Osteocyte (in vitro differentiated cells): Measurements from ENCODE around the gene PDE4D. TPM values are rescaled to one million over a fixed set of nuclear protein-coding genes. Genes with fewer than 3 reads are reported as not detected.

ENCODE experiments used
- DNase-seq: peaks from one replicate; pipeline ENCODE4 v3.0.0; 2021; ENCODE audit warnings: mixed read lengths; ENCODE audit not compliant: unreplicated experiment; ENCODE audit errors: extremely low spot score
- H3K27ac Mint-ChIP-seq: one replicate; pipeline ENCODE4 v1.8.0; 2021; ENCODE audit warnings: mild to moderate bottlenecking, mixed read lengths; ENCODE audit not compliant: unreplicated experiment
- H3K27me3 Mint-ChIP-seq: one replicate; pipeline ENCODE4 v1.8.0; 2021; ENCODE audit warnings: mixed read lengths; ENCODE audit not compliant: unreplicated experiment
- H3K36me3 Mint-ChIP-seq: one replicate; pipeline ENCODE4 v1.8.0; 2021; ENCODE audit warnings: mixed read lengths; ENCODE audit not compliant: unreplicated experiment
- H3K4me1 Mint-ChIP-seq: one replicate; pipeline ENCODE4 v1.8.0; 2021; ENCODE audit warnings: mixed read lengths; ENCODE audit not compliant: unreplicated experiment
- H3K4me3 Mint-ChIP-seq: one replicate; pipeline ENCODE4 v1.8.0; 2021; ENCODE audit warnings: mild to moderate bottlenecking, moderate library complexity, mixed read lengths; ENCODE audit not compliant: unreplicated experiment
- H3K9me3 Mint-ChIP-seq: one replicate; pipeline ENCODE4 v1.8.0; 2021; ENCODE audit warnings: mixed read lengths; ENCODE audit not compliant: unreplicated experiment
- CTCF ChIP-seq: fragments of 200-600 bp; sonication (generic); IDR thresholded peaks from 2 replicates; pipeline ENCODE4 v1.5.0; 2021; ENCODE audit warnings: antibody characterized with exemption, mild to moderate bottlenecking, moderate library complexity
- total RNA-seq: library from RNA; stranded (reverse); gene quantifications from 2 replicates; pipeline ENCODE4 v1.2.1, GENCODE V29; 2021

The PDE4D gene
- total RNA-seq, 1 donor from 2014 or later = 24.2 TPM

- Mint-ChIP-seq H3K4me1 (peaks cover 8% of the 10 kb centered on the region), H3K27me3 (no peaks in the 10 kb centered on the region), H3K9me3 (no peaks in the 10 kb centered on the region), H3K36me3 (peaks cover 1% of the 10 kb centered on the region), H3K4me3 (no peak overlapping the region), H3K27ac (no peak overlapping the region)
- DNase-seq = no peak
- TF ChIP-seq CTCF = no peak
Measured at GRCh38 chr5:59346514-59346913, 547.0 kb downstream of the PDE4D start.

GRCh38 chr5:59342181-59342580 is 551.3 kb downstream of the PDE4D start:
- DNase-seq = no peak
- H3K36me3 Mint-ChIP-seq = no peaks in the 10 kb centered on the region
- no peaks in the 10 kb centered on the region for H3K9me3 Mint-ChIP-seq
- H3K4me3 Mint-ChIP-seq = no peak overlapping the region
- peaks cover 8% of the 10 kb centered on the region for H3K4me1 Mint-ChIP-seq
- no peak overlapping the region for H3K27ac Mint-ChIP-seq
- H3K27me3 Mint-ChIP-seq = no peaks in the 10 kb centered on the region
- no peak for TF ChIP-seq CTCF

- TF ChIP-seq CTCF = no peak
- DNase-seq = no peak
- H3K4me1 Mint-ChIP-seq = peaks cover 8% of the 10 kb centered on the region
- no peaks in the 10 kb centered on the region for H3K9me3 Mint-ChIP-seq
- H3K27me3 Mint-ChIP-seq = no peaks in the 10 kb centered on the region
- H3K4me3 Mint-ChIP-seq = no peak overlapping the region
- no peaks in the 10 kb centered on the region for H3K36me3 Mint-ChIP-seq
- H3K27ac Mint-ChIP-seq = no peak overlapping the region
Measured at GRCh38 chr5:59341760-59342159, 551.8 kb downstream of the PDE4D start.

GRCh38 chr5:59341155-59341554 is 552.4 kb downstream of the PDE4D start:
- TF ChIP-seq CTCF = no peak
- no peak for DNase-seq
- H3K27ac Mint-ChIP-seq = no peak overlapping the region
- no peaks in the 10 kb centered on the region for H3K9me3 Mint-ChIP-seq
- H3K36me3 Mint-ChIP-seq = no peaks in the 10 kb centered on the region
- H3K27me3 Mint-ChIP-seq = no peaks in the 10 kb centered on the region
- H3K4me3 Mint-ChIP-seq = no peak overlapping the region
- H3K4me1 Mint-ChIP-seq = peaks cover 3% of the 10 kb centered on the region

GRCh38 chr5:59340637-59341036 is 552.9 kb downstream of the PDE4D start:
- Mint-ChIP-seq H3K27ac (no peak overlapping the region), H3K4me3 (no peak overlapping the region), H3K4me1 (peaks cover 2% of the 10 kb centered on the region), H3K9me3 (no peaks in the 10 kb centered on the region), H3K27me3 (no peaks in the 10 kb centered on the region), H3K36me3 (no peaks in the 10 kb centered on the region)
- no peak for DNase-seq
- no peak for TF ChIP-seq CTCF
